ENCODE results near the gene IGSF23.
A peak's percentile ranks its signal among the peaks of the same experiment; 100 is the strongest.
"Not testable (repeated sequence)": the region's sequence is repeated elsewhere in the genome, so short reads cannot be mapped to it uniquely, and the experiment has no call there.

IGSF23 gene

DNA sequence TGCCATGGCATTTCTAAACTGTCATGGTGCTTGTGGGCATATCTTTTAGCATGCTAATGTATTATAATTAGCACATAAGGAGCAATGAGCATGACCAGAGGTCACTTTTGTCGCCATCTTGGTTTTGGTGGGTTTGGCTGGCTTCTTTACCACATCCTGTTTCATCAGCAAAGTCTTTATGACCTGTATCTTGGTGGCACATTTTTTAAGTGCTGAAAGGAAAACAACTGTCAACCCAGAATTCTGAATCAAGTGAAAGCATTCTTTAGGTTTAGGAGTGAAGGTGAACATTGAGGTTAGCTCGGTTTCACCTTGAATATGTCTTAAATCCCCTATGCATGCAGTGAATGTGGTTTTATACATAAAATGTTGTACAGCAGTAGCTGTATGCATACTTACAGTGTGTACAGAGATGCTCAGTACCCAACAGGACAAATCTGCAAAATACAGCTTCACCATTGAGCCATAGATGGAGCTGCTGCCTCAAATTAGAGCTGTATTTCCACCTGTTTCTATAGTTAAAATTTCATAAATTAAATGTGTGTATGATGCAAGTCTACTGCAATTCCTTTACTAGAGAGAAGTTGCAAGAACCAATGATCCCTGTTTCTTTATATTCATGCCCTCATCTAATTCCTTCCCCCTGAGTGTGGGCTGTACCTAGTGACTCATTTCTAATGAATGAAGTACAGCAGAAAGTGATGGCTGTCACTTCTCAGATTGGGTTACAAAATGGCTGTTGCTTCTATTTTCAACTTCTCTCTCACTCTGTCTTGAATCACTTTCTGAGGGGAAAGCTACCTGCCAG, 25.2 kb upstream of the IGSF23 start:
- DNase-seq = no peak

DNA sequence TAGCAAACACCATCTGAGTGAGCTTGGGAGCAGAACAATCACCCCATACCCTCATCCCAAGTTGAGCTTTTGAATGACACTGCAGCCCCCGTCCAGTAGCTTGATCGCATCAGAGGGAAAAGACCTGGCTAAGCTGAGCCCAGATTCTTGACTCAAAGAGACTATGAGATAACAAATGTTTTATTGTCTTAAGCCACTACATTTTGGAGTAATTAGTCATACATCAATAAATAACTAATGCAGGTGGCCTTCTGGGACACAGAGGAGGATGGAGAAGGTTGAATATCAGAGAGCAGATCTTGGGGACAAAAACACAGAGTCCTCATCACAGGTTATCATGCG, 24.6 kb upstream of the IGSF23 start:
- DNase-seq = no peak

- DNase-seq = no peak
Observed at GRCh38 chr19:44590245-44591059, 22.9 kb upstream of the IGSF23 start.

DNA sequence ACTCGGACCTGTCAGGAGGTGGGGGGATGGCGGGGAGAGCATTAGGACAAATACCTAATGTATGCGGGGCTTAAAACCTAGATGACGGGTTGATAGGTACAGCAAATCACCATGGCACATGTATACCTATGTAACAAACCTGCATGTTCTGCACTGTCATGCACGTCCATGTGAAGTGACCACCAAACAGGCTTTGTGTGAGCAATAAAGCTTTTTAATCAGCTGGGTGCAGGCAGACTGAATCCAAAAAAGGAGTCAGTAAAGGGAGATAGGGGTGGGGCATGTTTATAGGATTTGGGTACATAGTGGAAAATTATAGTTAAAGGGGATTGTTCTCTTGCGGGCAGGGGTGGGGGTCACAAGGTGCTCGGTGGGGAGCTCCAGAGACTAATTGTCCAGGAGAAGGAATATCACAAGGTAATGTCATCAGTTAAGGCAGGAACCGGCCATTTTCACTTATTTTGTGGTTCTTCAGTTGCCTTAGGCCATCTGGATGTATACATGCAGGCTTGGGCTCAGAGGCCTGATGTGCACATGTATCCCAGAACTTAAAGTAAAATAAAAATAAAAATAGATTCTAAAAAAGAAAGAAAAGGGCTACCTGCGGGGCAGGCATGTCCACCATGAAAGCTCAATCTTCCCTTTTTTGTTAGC, 21.9 kb upstream of the IGSF23 start:
- not testable (repeated sequence) for DNase-seq

- no peak for DNase-seq
Observed at GRCh38 chr19:44592451-44592890, 20.9 kb upstream of the IGSF23 start.

- no peak for DNase-seq
Observed at GRCh38 chr19:44593294-44593693, 20.1 kb upstream of the IGSF23 start.

- not testable (repeated sequence) for DNase-seq
Observed at GRCh38 chr19:44593866-44594266, 19.5 kb upstream of the IGSF23 start.

DNA sequence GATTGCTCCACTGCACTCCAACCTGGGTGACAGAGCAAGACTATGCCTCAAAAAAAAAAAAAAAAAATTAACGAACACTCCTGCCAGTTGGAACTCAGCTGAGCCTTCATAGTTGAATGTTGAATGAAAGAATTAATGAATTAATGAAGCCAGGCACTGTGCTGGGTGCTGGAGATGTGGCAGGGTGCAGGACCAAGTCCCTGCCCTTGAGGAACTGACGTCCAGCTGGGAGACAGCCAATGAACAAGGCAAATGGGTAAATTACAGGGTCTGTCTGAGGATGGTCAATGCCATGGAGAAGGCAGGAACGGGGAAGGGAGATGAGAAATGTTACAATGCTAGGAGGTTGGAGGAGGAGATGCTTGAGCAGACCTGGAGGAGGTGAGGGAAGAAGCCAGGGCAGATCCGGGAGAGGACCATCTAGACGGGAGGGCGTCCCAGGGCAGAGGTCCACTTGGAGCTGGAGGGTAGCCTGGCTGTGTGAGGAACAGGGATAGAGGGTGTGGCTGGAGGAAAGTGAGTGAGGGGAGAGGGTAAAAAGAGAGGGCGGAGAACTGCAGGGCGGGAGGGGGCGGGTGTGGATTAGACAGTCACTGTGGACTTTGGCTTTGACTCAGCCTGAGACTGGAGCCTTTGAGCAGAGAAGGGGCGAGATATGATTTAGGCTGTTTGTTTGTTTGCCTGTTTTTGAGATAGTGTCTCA, 16.8 kb upstream of the IGSF23 start:
- DNase-seq = no peak

- no peak for DNase-seq
Observed at GRCh38 chr19:44597131-44597491, 16.3 kb upstream of the IGSF23 start.

- DNase-seq = no peak
Observed at GRCh38 chr19:44598355-44598754, 15.0 kb upstream of the IGSF23 start.

- peak in 1 of 2 experiments; percentile 15 for DNase-seq
Observed at GRCh38 chr19:44598880-44599279, 14.5 kb upstream of the IGSF23 start.

- no peak for DNase-seq
Observed at GRCh38 chr19:44600466-44600865, 12.9 kb upstream of the IGSF23 start.

GRCh38 chr19:44602081-44602480, 11.3 kb upstream of the IGSF23 start:
- no peak for DNase-seq

DNA sequence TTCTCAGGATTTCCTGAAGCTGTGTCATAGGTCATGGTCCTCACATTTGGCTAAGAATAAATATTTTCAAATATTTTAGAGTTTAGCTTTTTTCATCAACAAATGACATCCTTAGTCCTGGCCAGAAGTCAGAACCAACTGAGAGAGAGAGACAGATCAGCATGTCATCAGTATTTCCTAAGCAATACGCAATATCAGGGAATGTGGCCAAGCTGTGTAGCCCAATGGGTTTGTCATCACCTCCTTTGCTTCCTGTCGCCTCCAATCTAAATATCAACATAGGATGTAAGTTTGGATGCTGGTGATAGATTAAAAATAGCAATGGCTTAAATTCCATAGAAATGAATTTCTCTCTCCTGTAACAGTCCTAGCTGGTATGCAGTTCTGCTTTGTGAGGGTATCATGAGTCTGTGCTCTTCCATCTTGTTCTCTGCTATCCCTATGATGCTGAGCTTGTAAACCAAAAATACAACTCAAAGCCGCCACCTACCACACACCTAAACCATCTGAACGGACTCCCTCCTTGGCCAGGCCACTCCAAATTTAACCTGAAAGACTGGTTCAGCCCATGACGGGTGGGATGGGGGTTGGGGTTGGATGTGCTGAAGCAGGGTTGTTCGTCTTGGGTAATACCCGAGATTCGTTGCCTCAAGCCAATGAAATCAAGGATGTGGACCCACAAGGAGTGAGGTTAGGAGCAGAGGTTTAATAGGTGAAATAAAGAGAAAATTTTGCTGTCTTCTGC, 10.0 kb upstream of the IGSF23 start:
- DNase-seq = no peak

- DNase-seq = no peak
Observed at GRCh38 chr19:44604241-44604640, 9.1 kb upstream of the IGSF23 start.

DNA sequence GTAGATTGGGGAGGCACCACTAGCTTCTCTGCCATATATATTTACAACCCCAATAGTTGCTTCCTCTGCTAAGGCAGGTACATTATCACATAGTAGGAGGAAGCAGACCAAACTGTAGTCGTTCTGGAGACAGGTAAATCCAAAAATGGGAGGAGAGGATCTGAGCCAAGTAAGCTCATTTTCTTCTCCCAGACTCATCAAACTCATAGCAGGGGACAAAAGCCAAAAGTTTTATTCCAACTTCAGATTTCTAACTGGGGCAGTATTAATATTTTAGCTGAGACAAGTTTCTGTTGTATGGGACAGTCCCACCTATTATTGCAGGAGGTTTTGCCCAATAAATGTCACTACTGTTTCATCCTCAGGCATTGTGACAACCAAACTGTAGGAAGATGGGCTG, 7.8 kb upstream of the IGSF23 start:
- no peak for DNase-seq

- DNase-seq = no peak
Observed at GRCh38 chr19:44607049-44607448, 6.3 kb upstream of the IGSF23 start.

- no peak for DNase-seq
Observed at GRCh38 chr19:44607917-44608316, 5.4 kb upstream of the IGSF23 start.

GRCh38 chr19:44608391-44608821, 5.0 kb upstream of the IGSF23 start:
- DNase-seq = peak in 1 of 2 experiments; percentile 50

DNA sequence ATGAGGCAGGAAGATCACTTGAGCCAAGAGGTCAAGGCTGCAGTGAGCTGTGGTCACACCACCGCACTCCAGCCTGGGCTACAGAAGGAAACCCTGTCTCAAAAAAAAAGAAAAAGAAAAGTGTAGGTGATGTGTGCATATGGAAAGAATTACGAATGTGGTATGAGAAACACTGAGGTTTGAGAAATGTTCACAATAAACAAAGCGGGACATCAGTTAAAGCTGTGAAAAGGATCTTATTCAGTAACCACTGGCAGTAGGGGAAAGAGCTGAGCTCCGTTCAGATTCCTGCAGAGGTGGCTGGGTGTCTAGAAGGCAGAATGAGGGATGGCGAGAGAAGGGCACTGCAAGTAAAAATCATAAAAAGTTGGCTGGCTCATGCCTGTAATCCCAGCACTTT, 4.1 kb upstream of the IGSF23 start:
- DNase-seq = no peak

DNA sequence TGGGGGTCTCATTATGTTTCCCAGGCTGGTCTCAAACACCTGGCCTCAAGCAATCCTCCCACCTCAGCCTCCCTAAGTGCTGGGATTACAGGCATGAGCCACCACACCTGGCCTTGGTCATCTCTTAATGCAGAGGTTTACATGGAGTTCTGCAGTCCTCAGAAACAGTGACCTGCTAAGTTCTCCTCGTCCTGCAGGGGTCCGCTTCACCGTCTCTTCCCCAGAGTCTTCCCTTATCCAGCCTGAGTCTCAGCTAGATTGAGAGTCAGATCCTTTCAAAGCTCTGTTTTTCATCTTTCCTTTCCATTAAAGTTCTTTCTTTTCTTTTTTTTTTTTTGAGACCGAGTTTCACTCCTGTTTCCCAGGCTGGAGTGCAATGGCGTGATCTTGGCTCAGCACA, 2.9 kb upstream of the IGSF23 start:
- DNase-seq = peak in 1 of 2 experiments; percentile 18

- no peak for DNase-seq
Observed at GRCh38 chr19:44611812-44612295, 1.5 kb upstream of the IGSF23 start.
